WTC11 (cell line): ENCODE measurements around the gene CALML4. TPM values are rescaled to one million over a fixed set of nuclear protein-coding genes. Genes with fewer than 3 reads are reported as not detected.

ENCODE experiments used
- ATAC-seq: fragments of 200-7000 bp; cut with Tn5 transposase; 2 replicates; pipeline ENCODE4 v1.10.0; 2021; ENCODE audit warnings: mild to moderate bottlenecking, moderate library complexity
- CTCF ChIA-PET: fragments of 300-600 bp; sonication (Branson Sonifier 250); formaldehyde crosslinking; loops from one replicate; lab custom pipeline; 2021; ENCODE audit warnings: antibody characterized with exemption; lab: Charles Lee
- POLR2A ChIA-PET: fragments of 350-600 bp; sonication (Branson Sonifier 250); formaldehyde crosslinking; loops from one replicate; lab custom pipeline; 2021; ENCODE audit warnings: antibody characterized with exemption; lab: Charles Lee
- DNase-seq: peaks from one replicate; pipeline ENCODE4 v3.0.0; 2021; ENCODE audit warnings: low spot score
- H3K27ac Mint-ChIP-seq: 2 replicates; pipeline ENCODE4 v1.8.0; 2021; ENCODE audit warnings: mixed read lengths
- H3K27me3 Mint-ChIP-seq: 2 replicates; pipeline ENCODE4 v1.8.0; 2021; ENCODE audit warnings: low read depth, mild to moderate bottlenecking, moderate library complexity, mixed read lengths
- H3K36me3 Mint-ChIP-seq: 2 replicates; pipeline ENCODE4 v1.8.0; 2021; ENCODE audit warnings: mixed read lengths
- H3K4me1 Mint-ChIP-seq: 2 replicates; pipeline ENCODE4 v1.8.0; 2022; ENCODE audit warnings: mixed read lengths
- H3K4me3 Mint-ChIP-seq: 2 replicates; pipeline ENCODE4 v1.8.0; 2021; ENCODE audit warnings: mild to moderate bottlenecking, moderate library complexity, mixed read lengths
- H3K9me3 Mint-ChIP-seq: 2 replicates; pipeline ENCODE4 v1.8.0; 2021; ENCODE audit warnings: mixed read lengths
- ETV6 ChIP-seq: sonication (generic); formaldehyde crosslinking; IDR thresholded peaks from 2 replicates; pipeline ENCODE4 v1.8.1; 2022; ENCODE audit warnings: mild to moderate bottlenecking, missing genetic modification reagents
- FOXJ3 ChIP-seq: sonication (generic); formaldehyde crosslinking; IDR thresholded peaks from 2 replicates; pipeline ENCODE4 v1.9.0; 2021; ENCODE audit warnings: missing genetic modification reagents, mild to moderate bottlenecking, borderline replicate concordance
- FOXK1 ChIP-seq: sonication (generic); formaldehyde crosslinking; IDR thresholded peaks from 2 replicates; pipeline ENCODE4 v1.8.0; 2022; ENCODE audit warnings: mild to moderate bottlenecking, moderate library complexity, missing genetic modification reagents
- GRHL2 ChIP-seq: fragments of 250-450 bp; sonication (Bioruptor Pico); IDR thresholded peaks from 2 replicates; pipeline ENCODE4 v1.8.0; 2022; ENCODE audit warnings: mild to moderate bottlenecking, moderate library complexity; ENCODE audit not compliant: insufficient replicate concordance, severe bottlenecking
- GTF2I ChIP-seq: fragments of 250-450 bp; sonication (Bioruptor Pico); conservative IDR thresholded peaks from 2 replicates; pipeline ENCODE4 v1.4.0; 2021; ENCODE audit warnings: mild to moderate bottlenecking
- JAZF1 ChIP-seq: fragments of 250-450 bp; sonication (Bioruptor Pico); IDR thresholded peaks from 2 replicates; pipeline ENCODE4 v1.9.0; 2021; ENCODE audit warnings: moderate library complexity, mild to moderate bottlenecking, inconsistent platforms
- MYBL2 ChIP-seq: sonication (generic); formaldehyde crosslinking; IDR thresholded peaks from 2 replicates; pipeline ENCODE4 v1.8.1; 2023; ENCODE audit warnings: mild to moderate bottlenecking, moderate library complexity, missing genetic modification reagents
- NFYB ChIP-seq: sonication (generic); formaldehyde crosslinking; conservative IDR thresholded peaks from 2 replicates; pipeline ENCODE4 v1.8.0; 2022; ENCODE audit warnings: low read depth, missing genetic modification reagents
- NR2C2 ChIP-seq: sonication (generic); formaldehyde crosslinking; IDR thresholded peaks from 2 replicates; pipeline ENCODE4 v1.8.0; 2022; ENCODE audit warnings: mild to moderate bottlenecking, missing genetic modification reagents
- NR3C1 ChIP-seq: sonication (generic); formaldehyde crosslinking; conservative IDR thresholded peaks from 2 replicates; pipeline ENCODE4 v1.8.1; 2023; ENCODE audit warnings: low read depth, mild to moderate bottlenecking, missing genetic modification reagents
- RELA ChIP-seq: sonication (generic); formaldehyde crosslinking; IDR thresholded peaks from 2 replicates; pipeline ENCODE4 v1.8.1; 2022; ENCODE audit warnings: missing genetic modification reagents, mild to moderate bottlenecking, borderline replicate concordance
- SMAD3 ChIP-seq: sonication (generic); formaldehyde crosslinking; IDR thresholded peaks from 2 replicates; pipeline ENCODE4 v1.8.0; 2022; ENCODE audit warnings: missing genetic modification reagents, mild to moderate bottlenecking, borderline replicate concordance
- SOX15 ChIP-seq: fragments of 250-450 bp; sonication (Bioruptor Pico); IDR thresholded peaks from 2 replicates; pipeline ENCODE4 v1.9.0; 2021; ENCODE audit warnings: mild to moderate bottlenecking
- TEAD1 ChIP-seq: sonication (generic); formaldehyde crosslinking; IDR thresholded peaks from 2 replicates; pipeline ENCODE4 v1.8.0; 2022; ENCODE audit warnings: mild to moderate bottlenecking, missing genetic modification reagents
- TP53 ChIP-seq: sonication (generic); formaldehyde crosslinking; IDR thresholded peaks from 2 replicates; pipeline ENCODE4 v1.8.1; 2023; ENCODE audit warnings: mild to moderate bottlenecking, missing genetic modification reagents
- ZBTB21 ChIP-seq: sonication (generic); formaldehyde crosslinking; IDR thresholded peaks from 2 replicates; pipeline ENCODE4 v1.8.1; 2023; ENCODE audit warnings: mild to moderate bottlenecking, missing genetic modification reagents, borderline replicate concordance
- ZNF263 ChIP-seq: sonication (generic); formaldehyde crosslinking; IDR thresholded peaks from 2 replicates; pipeline ENCODE4 v1.8.1; 2022; ENCODE audit warnings: low read depth, mild to moderate bottlenecking, moderate library complexity, missing genetic modification reagents
- ZNF396 ChIP-seq: fragments of 250-450 bp; sonication (Bioruptor Pico); IDR thresholded peaks from 2 replicates; pipeline ENCODE4 v1.8.0; 2021; ENCODE audit warnings: mild to moderate bottlenecking, moderate library complexity, borderline replicate concordance
- ZNF416 ChIP-seq: fragments of 250-450 bp; sonication (Bioruptor Pico); IDR thresholded peaks from 2 replicates; pipeline ENCODE4 v1.9.0; 2021; ENCODE audit warnings: mild to moderate bottlenecking, inconsistent platforms
- total RNA-seq: library from RNA; stranded (reverse); gene quantifications from 3 replicates; pipeline ENCODE4 v1.2.3, GENCODE V29; 2021
- TF ChIP-seq, protein P1 (sequence below): sonication (generic); formaldehyde crosslinking; IDR thresholded peaks from 2 replicates; pipeline ENCODE4 v1.8.1; 2023; ENCODE audit warnings: mild to moderate bottlenecking, missing genetic modification reagents
- TF ChIP-seq, protein P2 (sequence below): fragments of 250-450 bp; sonication (Bioruptor Pico); IDR thresholded peaks from 2 replicates; pipeline ENCODE4 v1.9.0; 2021; ENCODE audit warnings: moderate library complexity, mild to moderate bottlenecking, inconsistent platforms, borderline replicate concordance
- TF ChIP-seq, protein P3 (sequence below): sonication (generic); formaldehyde crosslinking; IDR thresholded peaks from 2 replicates; pipeline ENCODE4 v1.8.1; 2022; ENCODE audit warnings: missing genetic modification reagents, borderline replicate concordance
- TF ChIP-seq, protein P4 (sequence below): fragments of 250-450 bp; sonication (Bioruptor Pico); IDR thresholded peaks from 2 replicates; pipeline ENCODE4 v1.8.0; 2021; ENCODE audit warnings: mild to moderate bottlenecking
- TF ChIP-seq, protein P5 (sequence below): sonication (generic); formaldehyde crosslinking; IDR thresholded peaks from 2 replicates; pipeline ENCODE4 v1.8.1; 2022; ENCODE audit warnings: low read depth, missing genetic modification reagents, borderline replicate concordance
- TF ChIP-seq, protein P6 (sequence below): sonication (generic); formaldehyde crosslinking; IDR thresholded peaks from 2 replicates; pipeline ENCODE4 v1.8.1; 2023; ENCODE audit warnings: mild to moderate bottlenecking, missing genetic modification reagents, moderate library complexity
- TF ChIP-seq, protein P7 (sequence below): sonication (generic); formaldehyde crosslinking; IDR thresholded peaks from 2 replicates; pipeline ENCODE4 v1.8.1; 2022; ENCODE audit warnings: low read depth, mild to moderate bottlenecking, moderate library complexity, missing genetic modification reagents, borderline replicate concordance
- TF ChIP-seq, protein P8 (sequence below): sonication (generic); formaldehyde crosslinking; IDR thresholded peaks from 2 replicates; pipeline ENCODE4 v1.8.1; 2022; ENCODE audit warnings: mild to moderate bottlenecking, missing genetic modification reagents, moderate library complexity, borderline replicate concordance

The CALML4 gene
- total RNA-seq, 1 experiment from 2014 or later, result 9.8 TPM

DNA sequence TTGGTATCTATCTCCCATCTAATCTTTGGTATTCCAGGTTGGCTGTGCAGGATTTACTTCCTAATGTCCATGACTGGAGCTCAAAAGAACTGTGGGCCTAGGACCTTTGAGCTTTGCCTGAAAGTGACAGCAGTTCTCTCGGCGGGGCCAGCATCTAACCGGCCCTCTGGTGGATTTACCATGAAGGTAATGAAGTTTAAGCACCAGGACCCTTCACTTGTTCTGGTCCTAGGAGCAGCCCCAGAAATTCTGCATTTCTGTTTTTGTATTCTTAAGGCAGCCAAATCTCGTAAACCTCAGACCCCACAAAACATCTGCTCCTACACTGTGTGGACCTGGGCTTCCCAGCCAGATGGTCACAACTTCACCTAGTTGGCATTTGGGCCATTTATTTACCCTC, 13.0 kb downstream of the CALML4 start:
- CTCF ChIA-PET, result interaction anchor here (0.7 to 1.7 kb wide), 7 partner anchors 19 to 349 kb away, joined by 3 to 13 read pairs (median 5); partner anchors contain the start of genes FEM1B and PIAS1

DNA sequence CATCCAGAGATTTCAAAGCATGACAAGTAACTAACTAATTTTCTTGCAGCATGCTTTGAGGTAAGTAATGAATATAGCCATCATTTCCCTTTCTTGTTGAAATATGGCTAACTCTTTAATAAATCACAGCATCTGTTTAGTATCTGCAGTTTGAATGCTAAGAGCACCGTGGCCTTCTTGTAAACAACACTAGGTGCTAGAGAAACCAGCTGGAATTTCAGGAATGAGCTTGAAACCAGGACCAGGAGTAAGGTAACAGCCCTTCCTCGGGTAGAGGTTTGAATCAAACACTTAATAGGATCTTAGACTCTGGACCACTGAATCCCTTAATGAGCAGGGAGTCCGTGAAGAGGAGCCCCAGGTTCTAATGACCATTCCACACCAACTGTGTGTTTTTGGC, 13.6 kb downstream of the CALML4 start:
- Mint-ChIP-seq H3K36me3 (peaks cover 29% of the 10 kb centered on the region), H3K4me3 (no peak overlapping the region), H3K27me3 (no peaks in the 10 kb centered on the region), H3K27ac (peak overlapping the region; percentile 84), H3K9me3 (no peaks in the 10 kb centered on the region), H3K4me1 (peaks cover 17% of the 10 kb centered on the region)
- ATAC-seq, result peak; percentile 37
- ChIA-PET CTCF (interaction anchor here (0.7 to 1.6 kb wide), 7 partner anchors 19 to 348 kb away, joined by 3 to 13 read pairs (median 4); partner anchors contain the start of genes FEM1B and PIAS1), POLR2A (interaction anchor here (0.8 to 1.1 kb wide), 2 partner anchors 10 to 15 kb away, joined by 3 to 4 read pairs; no protein-coding TSS in a partner anchor)
- DNase-seq, result no peak
- TF ChIP-seq, protein P1, sequence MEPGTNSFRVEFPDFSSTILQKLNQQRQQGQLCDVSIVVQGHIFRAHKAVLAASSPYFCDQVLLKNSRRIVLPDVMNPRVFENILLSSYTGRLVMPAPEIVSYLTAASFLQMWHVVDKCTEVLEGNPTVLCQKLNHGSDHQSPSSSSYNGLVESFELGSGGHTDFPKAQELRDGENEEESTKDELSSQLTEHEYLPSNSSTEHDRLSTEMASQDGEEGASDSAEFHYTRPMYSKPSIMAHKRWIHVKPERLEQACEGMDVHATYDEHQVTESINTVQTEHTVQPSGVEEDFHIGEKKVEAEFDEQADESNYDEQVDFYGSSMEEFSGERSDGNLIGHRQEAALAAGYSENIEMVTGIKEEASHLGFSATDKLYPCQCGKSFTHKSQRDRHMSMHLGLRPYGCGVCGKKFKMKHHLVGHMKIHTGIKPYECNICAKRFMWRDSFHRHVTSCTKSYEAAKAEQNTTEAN, result no peak
- TF ChIP-seq FOXK1 (CRISPR knock-in tag) (no peak), GRHL2 (CRISPR knock-in tag) (no peak), FOXJ3 (no peak), ZBTB21 (no peak), TEAD1 (CRISPR knock-in tag) (no peak), RELA (CRISPR knock-in tag) (no peak), NR2C2 (CRISPR knock-in tag) (no peak), SMAD3 (CRISPR knock-in tag) (no peak), JAZF1 (CRISPR knock-in tag) (no peak), ZNF263 (CRISPR knock-in tag) (no peak)
- TF ChIP-seq, protein P2, sequence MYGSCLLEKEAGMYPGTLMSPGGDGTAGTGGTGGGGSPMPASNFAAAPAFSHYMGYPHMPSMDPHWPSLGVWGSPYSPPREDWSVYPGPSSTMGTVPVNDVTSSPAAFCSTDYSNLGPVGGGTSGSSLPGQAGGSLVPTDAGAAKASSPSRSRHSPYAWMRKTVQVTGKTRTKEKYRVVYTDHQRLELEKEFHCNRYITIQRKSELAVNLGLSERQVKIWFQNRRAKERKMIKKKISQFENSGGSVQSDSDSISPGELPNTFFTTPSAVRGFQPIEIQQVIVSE (CRISPR knock-in tag), result no peak
- TF ChIP-seq, protein P3, sequence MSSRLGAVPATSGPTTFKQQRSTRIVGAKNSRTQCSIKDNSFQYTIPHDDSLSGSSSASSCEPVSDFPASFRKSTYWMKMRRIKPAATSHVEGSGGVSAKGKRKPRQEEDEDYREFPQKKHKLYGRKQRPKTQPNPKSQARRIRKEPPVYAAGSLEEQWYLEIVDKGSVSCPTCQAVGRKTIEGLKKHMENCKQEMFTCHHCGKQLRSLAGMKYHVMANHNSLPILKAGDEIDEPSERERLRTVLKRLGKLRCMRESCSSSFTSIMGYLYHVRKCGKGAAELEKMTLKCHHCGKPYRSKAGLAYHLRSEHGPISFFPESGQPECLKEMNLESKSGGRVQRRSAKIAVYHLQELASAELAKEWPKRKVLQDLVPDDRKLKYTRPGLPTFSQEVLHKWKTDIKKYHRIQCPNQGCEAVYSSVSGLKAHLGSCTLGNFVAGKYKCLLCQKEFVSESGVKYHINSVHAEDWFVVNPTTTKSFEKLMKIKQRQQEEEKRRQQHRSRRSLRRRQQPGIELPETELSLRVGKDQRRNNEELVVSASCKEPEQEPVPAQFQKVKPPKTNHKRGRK (CRISPR knock-in tag), result no peak
- TF ChIP-seq, protein P4, sequence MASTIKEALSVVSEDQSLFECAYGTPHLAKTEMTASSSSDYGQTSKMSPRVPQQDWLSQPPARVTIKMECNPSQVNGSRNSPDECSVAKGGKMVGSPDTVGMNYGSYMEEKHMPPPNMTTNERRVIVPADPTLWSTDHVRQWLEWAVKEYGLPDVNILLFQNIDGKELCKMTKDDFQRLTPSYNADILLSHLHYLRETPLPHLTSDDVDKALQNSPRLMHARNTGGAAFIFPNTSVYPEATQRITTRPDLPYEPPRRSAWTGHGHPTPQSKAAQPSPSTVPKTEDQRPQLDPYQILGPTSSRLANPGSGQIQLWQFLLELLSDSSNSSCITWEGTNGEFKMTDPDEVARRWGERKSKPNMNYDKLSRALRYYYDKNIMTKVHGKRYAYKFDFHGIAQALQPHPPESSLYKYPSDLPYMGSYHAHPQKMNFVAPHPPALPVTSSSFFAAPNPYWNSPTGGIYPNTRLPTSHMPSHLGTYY (CRISPR knock-in tag), result no peak

More for the DNA sequence above, 13.0 kb downstream of the CALML4 start:
- H3K4me1 Mint-ChIP-seq, result peaks cover 17% of the 10 kb centered on the region
- no peaks in the 10 kb centered on the region for H3K27me3 Mint-ChIP-seq
- POLR2A ChIA-PET, result interaction anchor here (0.8 to 1.1 kb wide), 2 partner anchors 10 to 14 kb away, joined by 3 to 4 read pairs; no protein-coding TSS in a partner anchor
- H3K9me3 Mint-ChIP-seq, result no peaks in the 10 kb centered on the region
- H3K4me3 Mint-ChIP-seq, result no peak overlapping the region
- no peak for ATAC-seq
- no peak for DNase-seq
- no peak for TF ChIP-seq ETV6
- TF ChIP-seq ZNF263 (CRISPR knock-in tag), result no peak
- no peak for TF ChIP-seq ZNF416 (CRISPR knock-in tag)
- no peak for TF ChIP-seq ZBTB21
- TF ChIP-seq, protein P5, sequence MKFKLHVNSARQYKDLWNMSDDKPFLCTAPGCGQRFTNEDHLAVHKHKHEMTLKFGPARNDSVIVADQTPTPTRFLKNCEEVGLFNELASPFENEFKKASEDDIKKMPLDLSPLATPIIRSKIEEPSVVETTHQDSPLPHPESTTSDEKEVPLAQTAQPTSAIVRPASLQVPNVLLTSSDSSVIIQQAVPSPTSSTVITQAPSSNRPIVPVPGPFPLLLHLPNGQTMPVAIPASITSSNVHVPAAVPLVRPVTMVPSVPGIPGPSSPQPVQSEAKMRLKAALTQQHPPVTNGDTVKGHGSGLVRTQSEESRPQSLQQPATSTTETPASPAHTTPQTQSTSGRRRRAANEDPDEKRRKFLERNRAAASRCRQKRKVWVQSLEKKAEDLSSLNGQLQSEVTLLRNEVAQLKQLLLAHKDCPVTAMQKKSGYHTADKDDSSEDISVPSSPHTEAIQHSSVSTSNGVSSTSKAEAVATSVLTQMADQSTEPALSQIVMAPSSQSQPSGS, result no peak
- TF ChIP-seq, protein P6, sequence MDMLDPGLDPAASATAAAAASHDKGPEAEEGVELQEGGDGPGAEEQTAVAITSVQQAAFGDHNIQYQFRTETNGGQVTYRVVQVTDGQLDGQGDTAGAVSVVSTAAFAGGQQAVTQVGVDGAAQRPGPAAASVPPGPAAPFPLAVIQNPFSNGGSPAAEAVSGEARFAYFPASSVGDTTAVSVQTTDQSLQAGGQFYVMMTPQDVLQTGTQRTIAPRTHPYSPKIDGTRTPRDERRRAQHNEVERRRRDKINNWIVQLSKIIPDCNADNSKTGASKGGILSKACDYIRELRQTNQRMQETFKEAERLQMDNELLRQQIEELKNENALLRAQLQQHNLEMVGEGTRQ (CRISPR knock-in tag), result no peak
- TF ChIP-seq SOX15 (CRISPR knock-in tag), result no peak
- TF ChIP-seq NFYB (CRISPR knock-in tag), result no peak
- TF ChIP-seq, protein P7, sequence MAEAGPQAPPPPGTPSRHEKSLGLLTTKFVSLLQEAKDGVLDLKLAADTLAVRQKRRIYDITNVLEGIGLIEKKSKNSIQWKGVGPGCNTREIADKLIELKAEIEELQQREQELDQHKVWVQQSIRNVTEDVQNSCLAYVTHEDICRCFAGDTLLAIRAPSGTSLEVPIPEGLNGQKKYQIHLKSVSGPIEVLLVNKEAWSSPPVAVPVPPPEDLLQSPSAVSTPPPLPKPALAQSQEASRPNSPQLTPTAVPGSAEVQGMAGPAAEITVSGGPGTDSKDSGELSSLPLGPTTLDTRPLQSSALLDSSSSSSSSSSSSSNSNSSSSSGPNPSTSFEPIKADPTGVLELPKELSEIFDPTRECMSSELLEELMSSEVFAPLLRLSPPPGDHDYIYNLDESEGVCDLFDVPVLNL (CRISPR knock-in tag), result no peak
- no peak for TF ChIP-seq ZNF396 (CRISPR knock-in tag)
- no peak for TF ChIP-seq MYBL2
- no peak for TF ChIP-seq NR3C1 (CRISPR knock-in tag)
- no peak for TF ChIP-seq RELA (CRISPR knock-in tag)
- TF ChIP-seq, protein P8, sequence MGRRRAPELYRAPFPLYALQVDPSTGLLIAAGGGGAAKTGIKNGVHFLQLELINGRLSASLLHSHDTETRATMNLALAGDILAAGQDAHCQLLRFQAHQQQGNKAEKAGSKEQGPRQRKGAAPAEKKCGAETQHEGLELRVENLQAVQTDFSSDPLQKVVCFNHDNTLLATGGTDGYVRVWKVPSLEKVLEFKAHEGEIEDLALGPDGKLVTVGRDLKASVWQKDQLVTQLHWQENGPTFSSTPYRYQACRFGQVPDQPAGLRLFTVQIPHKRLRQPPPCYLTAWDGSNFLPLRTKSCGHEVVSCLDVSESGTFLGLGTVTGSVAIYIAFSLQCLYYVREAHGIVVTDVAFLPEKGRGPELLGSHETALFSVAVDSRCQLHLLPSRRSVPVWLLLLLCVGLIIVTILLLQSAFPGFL (CRISPR knock-in tag), result no peak
- no peak for TF ChIP-seq TP53 (CRISPR knock-in tag)
- TF ChIP-seq GTF2I (CRISPR knock-in tag), result no peak
- H3K36me3 Mint-ChIP-seq, result peaks cover 29% of the 10 kb centered on the region
- H3K27ac Mint-ChIP-seq, result peak overlapping the region; percentile 84
